OCI-LY3 (cell line): ENCODE results near the gene LAT.

Experiments used
- H2AFZ ChIP-seq: fragments of 200-600, 300-600 bp; shearing (Covaris generic); 2 replicates; pipeline ENCODE4 v1.6.0; 2014; ENCODE audit warnings: antibody characterized with exemption, low read depth, low read length
- H3K27ac ChIP-seq: fragments of 200-600, 300-600 bp; sonication (generic); 2 replicates; pipeline ENCODE4 v1.5.1; 2014; ENCODE audit warnings: mild to moderate bottlenecking, low read length, moderate library complexity, mixed read lengths
- H3K27me3 ChIP-seq: fragments of 200-600, 300-600 bp; sonication (generic); 2 replicates; pipeline ENCODE4 v1.6.1; 2014; ENCODE audit warnings: low read depth, low read length, mixed read lengths
- H3K36me3 ChIP-seq: fragments of 200-600, 300-600 bp; sonication (generic); replicated peaks from 2 replicates; pipeline ENCODE3; 2014; ENCODE audit warnings: low read depth, low read length, mixed read lengths
- H3K4me1 ChIP-seq: fragments of 300-600, 200-600 bp; sonication (generic); 2 replicates; pipeline ENCODE4 v1.6.1; 2014; ENCODE audit warnings: low read length, mixed read lengths
- H3K4me2 ChIP-seq: fragments of 200-600, 300-600 bp; sonication (generic); 2 replicates; pipeline ENCODE4 v1.6.1; 2014; ENCODE audit warnings: low read length, mixed read lengths
- H3K4me3 ChIP-seq: fragments of 300-600, 200-600 bp; sonication (generic); 2 replicates; pipeline ENCODE4 v1.5.1; 2014; ENCODE audit warnings: antibody characterized with exemption, mild to moderate bottlenecking, low read length, moderate library complexity
- H3K79me2 ChIP-seq: fragments of 300-600, 200-600 bp; shearing (Covaris generic); 2 replicates; pipeline ENCODE4 v1.6.1; 2014; ENCODE audit warnings: mild to moderate bottlenecking, low read length, mixed read lengths
- H3K9ac ChIP-seq: fragments of 300-600, 200-600 bp; shearing (Covaris generic); 2 replicates; pipeline ENCODE4 v1.6.0; 2014; ENCODE audit warnings: mild to moderate bottlenecking, low read length, moderate library complexity
- H3K9me3 ChIP-seq: fragments of 200-600, 300-600 bp; shearing (Covaris generic); 2 replicates; pipeline ENCODE4 v1.6.1; 2014; ENCODE audit warnings: low read length, mixed read lengths; ENCODE audit not compliant: insufficient read depth
- H4K20me1 ChIP-seq: fragments of 200-600, 300-600 bp; sonication (generic); 2 replicates; pipeline ENCODE4 v1.6.1; 2016; ENCODE audit warnings: low read length, mixed read lengths; ENCODE audit not compliant: insufficient read depth
- CTCF ChIP-seq: fragments of 200-600, 300-600 bp; sonication (generic); IDR thresholded peaks from 2 replicates; pipeline ENCODE4 v1.5.1; 2014; ENCODE audit warnings: antibody characterized with exemption, low read length, low read depth
- EZH2phosphoT487 ChIP-seq: fragments of 200-600 bp; shearing (Covaris generic); IDR thresholded peaks from 2 replicates; pipeline ENCODE4 v1.6.1; 2018; ENCODE audit warnings: antibody characterized with exemption, mixed run types, low read depth

LAT gene

GRCh38 chr16:28980929-28981328, 3.9 kb upstream of the LAT start:
- peaks cover 11% of the 10 kb centered on the region for H3K36me3 ChIP-seq
- no peak overlapping the region for H3K4me2 ChIP-seq
- H3K27ac ChIP-seq, result no peak overlapping the region
- no peak overlapping the region for H3K4me3 ChIP-seq
- no peaks in the 10 kb centered on the region for H3K9me3 ChIP-seq
- no peak overlapping the region for H3K9ac ChIP-seq
- no peak overlapping the region for H2AFZ ChIP-seq
- H3K27me3 ChIP-seq, result no peaks in the 10 kb centered on the region
- H3K4me1 ChIP-seq, result no peaks in the 10 kb centered on the region
- no peak for TF ChIP-seq EZH2phosphoT487
- TF ChIP-seq CTCF, result no peak
- H3K79me2 ChIP-seq, result no peaks in the 10 kb centered on the region
- no peaks in the 10 kb centered on the region for H4K20me1 ChIP-seq

DNA sequence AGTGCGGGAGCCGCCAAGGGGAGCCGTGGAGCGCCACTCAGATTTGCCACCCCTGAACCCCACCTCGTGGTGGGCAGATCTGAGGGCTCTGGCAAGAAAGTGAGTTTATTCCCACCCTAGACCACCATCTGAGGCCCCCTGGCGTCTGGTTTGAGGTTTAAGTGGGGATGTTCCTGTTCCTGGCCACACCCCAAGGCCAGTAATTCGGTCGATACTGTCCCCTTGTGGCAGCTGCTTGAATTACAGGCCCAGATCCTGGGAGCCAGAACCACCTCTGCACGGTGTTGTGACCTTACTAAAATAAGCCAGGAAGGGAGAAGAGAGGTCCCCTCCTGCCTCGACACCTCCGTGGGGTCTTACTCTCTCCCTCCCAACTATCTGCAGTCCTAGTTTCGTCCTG, 3.3 kb upstream of the LAT start:
- H3K4me1 ChIP-seq, result no peaks in the 10 kb centered on the region

DNA sequence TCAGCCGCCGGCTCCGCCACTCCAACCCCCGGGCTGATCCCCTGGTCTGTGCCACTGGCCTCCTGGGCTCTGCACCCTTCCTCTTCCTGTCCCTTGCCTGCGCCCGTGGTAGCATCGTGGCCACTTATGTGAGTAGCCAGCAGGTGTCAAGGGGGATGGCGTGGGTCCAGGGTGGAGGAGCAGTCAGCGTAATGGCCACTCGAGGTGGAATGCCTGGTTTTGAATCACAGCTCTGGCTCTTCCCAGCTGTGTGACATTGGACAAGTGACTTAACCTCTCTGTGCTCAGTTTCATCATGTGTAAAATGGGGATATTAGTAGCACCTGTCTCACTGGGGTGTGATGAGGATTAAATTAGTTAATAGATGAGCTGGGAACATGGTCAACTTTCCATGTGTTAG, 2.4 kb upstream of the LAT start:
- peaks cover 19% of the 10 kb centered on the region for H3K36me3 ChIP-seq
- no peaks in the 10 kb centered on the region for H4K20me1 ChIP-seq
- no peak overlapping the region for H3K4me2 ChIP-seq
- no peak overlapping the region for H2AFZ ChIP-seq
- H3K9me3 ChIP-seq, result no peaks in the 10 kb centered on the region
- no peaks in the 10 kb centered on the region for H3K79me2 ChIP-seq
- no peak overlapping the region for H3K4me3 ChIP-seq
- no peaks in the 10 kb centered on the region for H3K4me1 ChIP-seq
- no peak overlapping the region for H3K9ac ChIP-seq
- TF ChIP-seq EZH2phosphoT487, result no peak
- TF ChIP-seq CTCF, result no peak
- no peak overlapping the region for H3K27ac ChIP-seq
- H3K27me3 ChIP-seq, result no peaks in the 10 kb centered on the region

More for the DNA sequence above, 3.3 kb upstream of the LAT start:
- no peak overlapping the region for H2AFZ ChIP-seq
- TF ChIP-seq EZH2phosphoT487 (no peak), CTCF (peak; percentile 55)
- H4K20me1 ChIP-seq, result no peaks in the 10 kb centered on the region
- H3K4me2 ChIP-seq, result no peak overlapping the region
- H3K27ac ChIP-seq, result no peak overlapping the region
- H3K27me3 ChIP-seq, result no peaks in the 10 kb centered on the region
- no peak overlapping the region for H3K4me3 ChIP-seq
- H3K9me3 ChIP-seq, result no peaks in the 10 kb centered on the region
- H3K9ac ChIP-seq, result no peak overlapping the region
- peaks cover 11% of the 10 kb centered on the region for H3K36me3 ChIP-seq
- H3K79me2 ChIP-seq, result no peaks in the 10 kb centered on the region

- H2AFZ ChIP-seq, result no peak overlapping the region
- no peak overlapping the region for H3K9ac ChIP-seq
- H3K27ac ChIP-seq, result no peak overlapping the region
- H3K27me3 ChIP-seq, result no peaks in the 10 kb centered on the region
- no peak overlapping the region for H3K4me2 ChIP-seq
- H3K4me3 ChIP-seq, result no peak overlapping the region
- H4K20me1 ChIP-seq, result no peaks in the 10 kb centered on the region
- TF ChIP-seq CTCF (no peak), EZH2phosphoT487 (no peak)
- no peaks in the 10 kb centered on the region for H3K79me2 ChIP-seq
- H3K4me1 ChIP-seq, result no peaks in the 10 kb centered on the region
- no peaks in the 10 kb centered on the region for H3K9me3 ChIP-seq
- peaks cover 20% of the 10 kb centered on the region for H3K36me3 ChIP-seq
Observed at GRCh38 chr16:28982949-28983348, 1.9 kb upstream of the LAT start.
